HG03342 (cell line): ENCODE data around the gene RND3.

Experiments used
- ATAC-seq: cut with Tn5 transposase; IDR thresholded peaks from one replicate; pipeline ENCODE4 v1.9.1; 2021; ENCODE audit warnings: mild to moderate bottlenecking, moderate library complexity; ENCODE audit not compliant: unreplicated experiment

Gene RND3

GRCh38 chr2:150476809-150477302 is 10.6 kb downstream of the RND3 start:
- no peak for ATAC-seq

GRCh38 chr2:150476286-150476685 is 11.2 kb downstream of the RND3 start:
- no peak for ATAC-seq

DNA sequence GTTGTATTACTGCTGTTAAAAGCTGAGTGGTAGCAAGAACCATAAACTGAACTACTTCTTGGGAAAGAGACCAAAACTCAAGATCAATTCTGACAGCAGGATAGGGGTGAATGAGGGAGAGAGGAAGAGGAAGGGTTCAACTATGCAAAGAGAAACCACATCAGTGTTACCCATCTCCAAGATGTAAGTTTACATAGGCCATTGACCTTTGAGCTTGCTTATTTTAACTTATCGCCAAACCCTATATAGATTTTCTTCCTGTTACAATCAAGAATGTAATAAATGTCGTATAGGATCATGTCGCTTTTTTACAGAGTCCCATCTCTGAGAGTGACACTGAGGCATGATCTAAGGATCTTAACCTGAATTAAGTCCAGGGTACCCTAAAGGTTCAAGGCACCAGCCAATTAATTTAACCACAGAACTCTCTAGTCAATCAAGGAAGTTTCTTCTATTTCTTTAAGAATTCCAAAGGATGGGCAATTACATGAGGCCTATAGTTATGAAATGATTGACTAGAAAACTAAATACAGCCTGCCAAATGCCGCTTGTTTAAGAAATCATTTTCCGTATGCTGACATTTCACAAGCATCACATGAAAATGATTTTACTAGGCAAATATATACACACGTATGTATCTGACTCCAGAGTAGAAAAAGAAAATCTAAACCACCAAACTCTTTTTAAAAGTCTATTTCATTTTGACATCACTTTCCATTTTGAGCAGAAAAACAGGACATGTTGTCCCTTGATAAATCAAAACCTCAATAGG is 11.8 kb downstream of the RND3 start:
- no peak for ATAC-seq

GRCh38 chr2:150474326-150475074 is 13.0 kb downstream of the RND3 start:
- no peak for ATAC-seq

DNA sequence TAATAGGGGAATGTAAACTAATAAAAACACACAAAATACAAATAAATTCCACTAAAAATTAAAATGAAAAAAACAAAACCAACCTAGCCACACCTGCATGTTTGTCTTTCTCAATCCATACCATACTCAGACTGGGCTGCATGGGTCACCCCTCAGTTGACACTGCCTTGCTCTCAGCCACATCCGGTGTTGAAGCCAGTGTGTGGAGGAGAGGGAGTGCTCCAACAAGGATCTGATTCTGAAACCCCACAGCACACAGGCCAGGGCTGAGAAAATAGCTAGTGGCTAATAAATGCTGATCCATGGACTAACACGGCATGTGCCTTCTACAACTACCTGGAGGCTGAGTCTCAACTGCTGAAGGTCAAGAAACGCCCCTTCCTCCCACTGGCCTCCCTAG is 13.7 kb downstream of the RND3 start:
- no peak for ATAC-seq

- peak; percentile 79 for ATAC-seq
Measured at GRCh38 chr2:150472511-150472899, 15.0 kb downstream of the RND3 start.

GRCh38 chr2:150471813-150472510 is 15.5 kb downstream of the RND3 start:
- no peak for ATAC-seq

DNA sequence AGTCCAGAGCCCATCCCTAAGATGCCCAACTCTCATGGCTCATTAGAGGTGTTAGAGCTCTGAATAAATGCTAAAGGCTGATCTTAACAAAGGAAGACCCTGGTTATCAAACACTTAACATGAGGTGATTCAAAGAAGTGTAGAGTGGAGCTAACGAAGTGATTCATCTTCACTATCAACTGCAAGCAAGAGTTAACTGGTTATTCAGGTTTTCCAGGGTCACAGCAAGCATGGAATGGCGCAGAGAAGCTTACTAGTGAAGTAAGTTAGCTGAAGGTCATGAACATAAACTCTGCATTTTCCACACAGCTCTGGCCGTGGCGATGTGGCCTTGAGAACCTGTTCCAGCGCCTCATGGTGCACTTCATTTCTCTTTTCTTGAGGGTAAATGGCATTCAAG is 17.0 kb downstream of the RND3 start:
- no peak for ATAC-seq

DNA sequence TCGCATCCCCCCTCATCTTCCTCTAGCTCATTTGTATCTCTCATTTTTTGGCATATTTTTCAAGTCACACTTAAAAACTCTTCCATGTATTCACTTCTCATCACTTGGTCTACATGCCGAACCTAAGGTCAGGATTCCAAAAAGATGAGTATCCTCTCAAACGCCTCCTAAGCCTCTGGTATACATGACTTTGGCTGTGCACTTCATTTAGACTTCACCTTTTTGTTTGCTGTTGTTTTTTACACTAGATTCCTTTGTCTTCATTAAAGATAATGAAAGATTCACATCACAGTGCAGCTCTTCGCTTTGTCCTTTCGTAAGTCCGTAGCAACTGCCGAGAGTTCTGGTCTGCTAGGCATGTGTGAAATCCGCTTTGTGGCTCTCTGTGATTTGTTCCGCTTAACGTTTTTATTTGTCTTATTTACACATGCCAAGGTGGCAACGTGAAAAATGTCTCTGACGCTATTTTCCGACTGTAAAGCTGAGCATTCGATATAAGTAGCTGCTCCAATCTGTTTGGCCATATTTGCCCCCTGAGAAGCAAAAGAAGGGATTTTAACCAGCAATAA is 17.7 kb downstream of the RND3 start:
- ATAC-seq: no peak

- ATAC-seq: no peak
Measured at GRCh38 chr2:150468350-150468960, 19.0 kb downstream of the RND3 start.

DNA sequence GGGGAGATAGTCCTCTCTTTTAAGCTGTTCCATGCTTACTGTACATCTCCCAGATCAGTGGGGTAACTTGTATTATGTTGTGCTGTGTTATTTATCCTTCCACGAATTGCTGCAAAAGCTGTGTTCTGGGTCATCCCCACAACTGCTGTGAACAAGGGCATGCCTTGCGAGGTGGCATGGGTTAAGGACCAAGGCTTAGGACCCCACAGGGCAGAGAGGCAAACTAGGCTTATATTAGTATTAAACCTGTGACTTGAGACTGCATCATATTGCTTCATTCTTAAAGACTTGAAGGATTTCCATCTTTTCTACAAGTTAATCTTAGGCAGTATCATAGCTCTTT is 19.9 kb downstream of the RND3 start:
- no peak for ATAC-seq

DNA sequence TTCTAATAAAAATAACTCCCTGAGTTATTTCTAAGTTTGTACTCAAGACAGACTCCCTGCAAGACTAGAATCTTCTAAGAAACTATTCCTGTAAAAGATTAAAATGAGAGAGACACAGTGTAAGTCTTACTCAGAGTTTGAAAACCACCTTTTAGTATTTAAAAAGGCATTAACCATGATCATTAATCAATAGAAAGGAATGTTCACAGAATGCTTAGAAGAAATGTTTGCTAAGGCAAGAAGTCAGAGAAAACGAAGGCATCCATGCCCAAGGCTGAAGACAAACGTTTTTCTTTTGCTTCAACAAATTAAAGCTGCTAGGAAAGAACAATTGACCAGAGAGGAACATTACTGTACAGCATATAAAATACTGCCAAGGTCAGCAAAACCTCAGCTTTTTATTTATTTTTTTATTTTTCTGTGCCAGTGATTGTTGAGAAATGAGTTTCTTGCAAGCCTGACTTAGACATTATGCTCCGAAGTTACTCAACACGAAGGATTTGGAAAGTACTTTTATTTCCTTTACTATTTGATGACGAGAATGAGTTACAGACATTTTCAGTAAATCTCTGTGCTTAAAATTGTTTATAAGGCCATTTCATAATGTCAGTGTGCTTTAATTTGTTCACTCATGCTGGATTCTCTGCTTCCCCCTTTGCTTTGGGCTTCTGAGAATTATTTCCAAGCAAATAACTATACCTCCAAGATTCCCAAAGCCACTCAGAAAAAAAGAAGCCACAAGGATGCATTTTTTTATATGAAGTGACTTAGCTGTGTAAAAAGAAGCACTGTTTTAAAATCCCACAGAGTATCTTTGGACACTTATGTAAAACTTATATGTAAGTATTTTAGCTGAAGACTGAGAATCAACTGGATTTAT is 20.5 kb downstream of the RND3 start:
- ATAC-seq: no peak

- no peak for ATAC-seq
Measured at GRCh38 chr2:150465703-150466569, 21.5 kb downstream of the RND3 start.

DNA sequence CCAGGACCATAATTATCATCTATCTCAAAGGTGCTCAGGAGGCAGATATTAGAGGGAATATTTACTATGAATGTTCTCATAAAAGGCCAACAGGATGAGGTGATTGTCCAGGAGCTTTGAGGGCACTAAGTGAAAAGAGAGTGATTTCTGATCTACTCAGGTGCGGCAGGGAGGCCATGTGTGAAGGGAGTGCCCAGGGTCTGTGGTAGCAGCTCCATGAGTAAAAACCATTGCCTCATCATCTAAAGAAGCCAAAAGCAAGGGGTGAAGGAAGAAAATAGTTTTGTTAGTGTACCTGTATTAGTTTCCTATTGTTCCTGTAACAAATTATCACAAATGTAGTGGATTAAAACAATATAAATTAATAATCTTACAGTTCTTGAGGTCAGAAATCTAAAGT is 22.5 kb downstream of the RND3 start:
- no peak for ATAC-seq

GRCh38 chr2:150464270-150464669 is 23.2 kb downstream of the RND3 start:
- no peak for ATAC-seq

- no peak for ATAC-seq
Measured at GRCh38 chr2:150462770-150463169, 24.7 kb downstream of the RND3 start.

DNA sequence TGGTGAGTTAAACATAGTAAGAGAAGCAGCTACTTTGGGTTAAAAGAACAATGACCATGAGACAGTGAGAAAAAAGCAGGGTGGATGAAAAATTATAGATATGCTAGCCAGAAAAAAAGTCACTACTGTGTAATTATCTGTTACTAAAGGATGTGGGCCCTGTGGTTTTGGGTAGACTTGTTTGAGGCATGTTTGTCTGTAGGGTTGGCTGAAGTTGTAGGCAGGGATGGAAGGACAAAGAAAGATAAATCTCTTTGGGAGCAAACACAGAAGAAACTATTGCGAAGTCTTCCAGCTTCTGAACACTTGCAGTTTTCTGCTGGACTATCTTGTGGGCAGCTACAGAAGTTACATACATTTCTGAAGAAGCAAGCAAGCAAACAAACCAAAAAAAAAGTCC is 28.2 kb downstream of the RND3 start:
- no peak for ATAC-seq

GRCh38 chr2:150450765-150451164 is 36.7 kb downstream of the RND3 start:
- ATAC-seq: no peak

- no peak for ATAC-seq
Measured at GRCh38 chr2:150449856-150450255, 37.6 kb downstream of the RND3 start.
